NCI-H748 treated with DMSO at 0.1 percent for 48 hours (cell line): ENCODE data around the gene CDC42BPA.

ENCODE experiments used
- DNase-seq: peaks from one replicate; lab custom pipeline; 2025; lab: John Stamatoyannopoulos, UW

The CDC42BPA gene

DNA sequence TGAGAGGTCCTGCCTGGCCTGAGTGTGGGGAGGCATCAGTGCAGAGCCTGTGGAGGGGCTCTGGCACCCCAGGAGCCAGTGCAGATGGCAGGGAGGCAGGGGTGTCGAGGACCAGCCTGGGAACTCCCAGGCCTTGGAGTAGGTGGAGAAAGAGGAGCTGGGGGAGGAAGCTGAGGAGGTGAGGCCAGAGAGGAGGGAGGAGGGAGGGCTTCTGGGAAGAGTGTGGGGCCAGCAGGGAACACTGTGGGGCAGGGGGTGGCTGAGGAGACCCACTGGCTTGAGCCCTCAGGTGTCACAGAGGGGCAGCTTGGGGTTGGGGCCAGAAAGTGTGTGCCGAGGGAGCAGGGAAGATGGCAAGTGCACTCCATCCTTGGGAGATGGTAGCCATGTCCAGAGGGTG lies 374.4 kb downstream of the CDC42BPA start:
- DNase-seq: no peak

DNA sequence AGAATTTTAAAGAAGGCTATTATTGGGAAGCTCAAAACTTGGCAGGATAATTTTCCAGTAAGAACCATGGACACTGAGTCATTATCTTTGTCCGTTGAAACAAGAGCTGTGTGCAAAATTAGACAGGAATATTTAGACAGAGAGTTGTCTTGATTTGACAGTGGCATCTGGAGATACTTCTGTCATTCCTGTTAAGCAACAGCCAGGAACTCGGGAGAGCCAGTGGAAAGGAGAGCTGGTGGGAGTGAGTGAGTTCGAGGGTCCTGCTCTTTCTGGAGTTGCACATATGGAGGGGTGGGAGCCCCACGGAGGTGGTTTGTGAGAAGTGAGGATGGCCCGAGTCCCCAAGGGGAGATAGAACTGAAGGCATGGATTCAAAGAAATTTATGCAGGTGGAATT lies 375.1 kb downstream of the CDC42BPA start:
- DNase-seq: no peak

DNA sequence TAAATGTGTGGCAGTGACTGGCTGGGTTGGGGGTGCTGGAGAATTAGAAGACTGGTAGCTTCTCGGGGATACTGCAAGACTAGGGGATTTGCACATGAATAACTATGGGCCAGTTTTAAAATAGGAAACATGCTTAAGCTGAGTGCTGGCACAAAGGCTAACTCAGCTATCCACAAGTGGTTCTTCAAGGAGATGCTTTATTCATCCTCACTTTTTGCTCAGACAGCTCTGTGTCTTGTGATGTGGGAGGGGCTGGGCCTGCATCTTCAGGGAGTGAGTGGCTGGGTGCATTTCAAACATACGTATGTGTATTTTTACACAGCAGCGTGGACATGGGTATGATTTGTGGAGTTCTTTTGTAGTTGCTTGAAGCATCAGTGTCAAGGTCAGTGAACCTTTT lies 375.9 kb downstream of the CDC42BPA start:
- no peak for DNase-seq

DNA sequence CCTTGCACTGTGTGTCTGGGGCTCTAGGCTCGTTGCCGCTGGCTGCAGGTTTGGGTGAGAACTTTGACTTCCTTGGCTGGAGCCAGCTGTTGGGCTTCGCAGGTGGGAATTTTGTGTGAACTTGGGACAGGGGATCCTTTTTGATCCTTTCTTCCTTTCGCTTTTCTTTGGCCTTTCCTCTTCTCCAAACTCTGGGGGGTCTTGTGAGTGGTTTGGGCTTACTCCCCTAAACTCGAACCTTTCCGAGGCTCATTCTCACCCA lies 377.6 kb downstream of the CDC42BPA start:
- no peak for DNase-seq

DNA sequence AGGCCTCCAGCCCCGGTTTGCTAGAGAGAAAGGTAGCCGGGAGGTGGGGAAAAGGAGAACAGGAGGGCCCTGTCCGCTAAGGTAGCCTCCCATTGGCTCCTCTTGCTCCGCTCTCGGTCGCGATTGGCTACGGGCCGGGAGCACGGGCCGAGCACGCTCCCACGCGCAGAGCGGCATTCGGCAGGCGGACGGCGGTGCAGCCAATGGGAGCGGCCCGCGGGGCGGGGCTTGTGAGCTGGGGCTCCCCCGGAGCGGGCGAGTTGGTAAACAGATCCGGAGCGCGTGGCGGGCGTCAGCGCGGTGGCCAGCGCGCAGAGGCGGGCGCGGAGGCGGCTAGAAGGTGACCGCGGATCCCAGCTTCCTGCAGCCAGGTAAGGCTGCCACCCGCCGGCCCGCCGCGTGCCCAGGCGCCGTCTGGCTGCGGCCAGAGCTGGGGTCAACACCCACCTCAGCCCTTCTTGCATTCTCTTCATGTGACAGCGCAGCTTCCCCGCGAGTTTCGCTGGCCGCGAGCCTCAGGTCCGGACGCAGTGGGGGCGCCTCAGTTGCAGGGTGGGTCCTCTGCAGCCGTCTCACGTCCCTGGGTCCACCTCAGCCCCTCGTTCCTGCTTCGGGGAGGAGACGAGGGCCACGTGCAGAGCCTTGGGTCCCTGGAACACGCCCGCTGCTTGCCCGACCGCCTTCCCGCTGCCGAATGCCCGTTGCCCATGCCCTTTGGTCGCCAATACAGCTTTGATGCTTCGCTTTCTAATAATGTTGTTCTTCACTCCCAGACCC lies 378.1 kb downstream of the CDC42BPA start, which contains the start of gene COQ8A:
TSS of gene COQ8A (plus strand) at position 266 of the 777 bp plus-strand sequence. CDS start 21,092 bp downstream, outside the sequence.
- peak; percentile 93 for DNase-seq
